UCSD-AML1 (cell line): ENCODE data around the gene DUXB.

Experiments
- DNase-seq: peaks from one replicate; lab custom pipeline; 2025; ENCODE audit not compliant: unreplicated experiment; lab: John Stamatoyannopoulos, UW

Gene DUXB

GRCh38 chr16:75701361-75701760 lies at the start of gene DUXB:
DUXB (minus strand) TSS chr16:75701461; CDS start chr16:75701418, 43 bp downstream.
- no peak for DNase-seq

GRCh38 chr16:75750528-75750927 lies 49.3 kb upstream of the DUXB start:
- no peak for DNase-seq

- DNase-seq = no peak
Measured at GRCh38 chr16:75746359-75746758, 45.1 kb upstream of the DUXB start.

GRCh38 chr16:75745823-75746222 lies 44.6 kb upstream of the DUXB start:
- no peak for DNase-seq

GRCh38 chr16:75745242-75745641 lies 44.0 kb upstream of the DUXB start:
- no peak for DNase-seq

- DNase-seq = no peak
Measured at GRCh38 chr16:75742424-75743047, 41.3 kb upstream of the DUXB start.

- DNase-seq = no peak
Measured at GRCh38 chr16:75733305-75734211, 32.3 kb upstream of the DUXB start.

- no peak for DNase-seq
Measured at GRCh38 chr16:75732871-75733270, 31.6 kb upstream of the DUXB start.

GRCh38 chr16:75727221-75727620 lies 26.0 kb upstream of the DUXB start:
- no peak for DNase-seq

- no peak for DNase-seq
Measured at GRCh38 chr16:75726390-75726789, 25.1 kb upstream of the DUXB start, which contains the start of gene CPHXL. CPHXL (minus strand) TSS chr16:75726490; CDS start chr16:75726442, 48 bp downstream.

GRCh38 chr16:75718452-75718851 lies 17.2 kb upstream of the DUXB start:
- DNase-seq = no peak

GRCh38 chr16:75714661-75715060 lies 13.4 kb upstream of the DUXB start:
- DNase-seq = no peak

GRCh38 chr16:75710344-75710743 lies 9.1 kb upstream of the DUXB start:
- no peak for DNase-seq

- no peak for DNase-seq
Measured at GRCh38 chr16:75703306-75703705, 2.0 kb upstream of the DUXB start.

GRCh38 chr16:75702242-75702641 lies 981 bp upstream of the DUXB start:
- no peak for DNase-seq

- DNase-seq = no peak
Measured at GRCh38 chr16:75697571-75697970, 3.7 kb downstream of the DUXB start.

GRCh38 chr16:75695708-75696107 lies 5.6 kb downstream of the DUXB start:
- DNase-seq = no peak

- no peak for DNase-seq
Measured at GRCh38 chr16:75687361-75687760, 13.9 kb downstream of the DUXB start.

- DNase-seq = no peak
Measured at GRCh38 chr16:75682308-75682707, 19.0 kb downstream of the DUXB start.

GRCh38 chr16:75679366-75679765 lies 21.9 kb downstream of the DUXB start:
- no peak for DNase-seq

GRCh38 chr16:75676909-75677308 lies 24.4 kb downstream of the DUXB start, which contains the start of gene CPHXL2:
CPHXL2 (minus strand) TSS chr16:75677009; CDS start chr16:75676999, 10 bp downstream.
- DNase-seq = no peak

GRCh38 chr16:75667503-75667902 lies 33.8 kb downstream of the DUXB start:
- DNase-seq = no peak
